Raji (cell line): ENCODE data around the gene QSOX1.

Source experiments
- POLR2A ChIP-seq: IDR thresholded peaks from 2 replicates; pipeline ENCODE4 v1.6.1; 2011; ENCODE audit warnings: low read depth, low read length, control low read depth; ENCODE audit not compliant: insufficient read depth

QSOX1 gene

GRCh38 chr1:180227861-180228647, 73.4 kb downstream of the QSOX1 start:
- TF ChIP-seq POLR2A = no peak

DNA sequence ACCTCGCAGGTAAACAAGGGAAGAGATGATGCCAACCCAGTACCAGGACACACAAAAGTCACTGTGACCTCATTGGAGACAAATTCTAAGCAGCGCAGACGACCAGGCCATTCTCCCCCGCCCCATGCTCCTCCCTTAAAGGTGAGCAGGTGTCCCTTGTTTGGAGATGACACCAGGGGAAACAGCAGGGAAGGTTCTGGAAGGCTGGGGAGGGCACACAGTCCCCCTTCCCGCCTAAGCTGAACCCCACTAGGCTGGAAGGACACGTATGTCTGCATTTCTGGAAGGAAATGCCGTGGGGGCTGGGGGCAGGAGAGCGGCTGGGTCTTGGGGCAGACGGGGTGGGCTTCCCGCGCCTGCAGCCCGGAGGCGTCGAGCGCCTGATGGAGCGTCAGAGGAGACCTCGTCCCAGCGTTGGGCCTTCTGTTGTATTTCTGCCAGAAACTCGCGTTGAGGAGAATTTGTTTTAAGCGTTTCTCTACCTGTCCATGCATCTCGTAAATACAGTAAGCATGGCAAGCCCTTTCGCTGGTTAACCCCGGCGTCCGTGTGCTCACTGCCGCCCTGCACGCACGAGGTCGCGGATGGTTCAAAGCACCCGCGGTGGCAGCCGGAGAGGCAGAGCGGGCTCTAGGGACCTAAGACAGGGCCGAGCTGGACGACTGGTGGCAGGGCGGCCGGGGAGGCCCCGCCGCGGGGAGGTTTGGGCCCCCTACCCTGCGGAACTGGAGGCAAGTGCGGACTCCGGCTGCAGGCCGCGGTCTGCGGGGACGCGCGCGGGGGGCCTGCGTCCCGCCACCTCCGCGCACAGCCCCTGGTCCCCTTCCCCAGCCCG, 74.2 kb downstream of the QSOX1 start:
- TF ChIP-seq POLR2A = no peak

DNA sequence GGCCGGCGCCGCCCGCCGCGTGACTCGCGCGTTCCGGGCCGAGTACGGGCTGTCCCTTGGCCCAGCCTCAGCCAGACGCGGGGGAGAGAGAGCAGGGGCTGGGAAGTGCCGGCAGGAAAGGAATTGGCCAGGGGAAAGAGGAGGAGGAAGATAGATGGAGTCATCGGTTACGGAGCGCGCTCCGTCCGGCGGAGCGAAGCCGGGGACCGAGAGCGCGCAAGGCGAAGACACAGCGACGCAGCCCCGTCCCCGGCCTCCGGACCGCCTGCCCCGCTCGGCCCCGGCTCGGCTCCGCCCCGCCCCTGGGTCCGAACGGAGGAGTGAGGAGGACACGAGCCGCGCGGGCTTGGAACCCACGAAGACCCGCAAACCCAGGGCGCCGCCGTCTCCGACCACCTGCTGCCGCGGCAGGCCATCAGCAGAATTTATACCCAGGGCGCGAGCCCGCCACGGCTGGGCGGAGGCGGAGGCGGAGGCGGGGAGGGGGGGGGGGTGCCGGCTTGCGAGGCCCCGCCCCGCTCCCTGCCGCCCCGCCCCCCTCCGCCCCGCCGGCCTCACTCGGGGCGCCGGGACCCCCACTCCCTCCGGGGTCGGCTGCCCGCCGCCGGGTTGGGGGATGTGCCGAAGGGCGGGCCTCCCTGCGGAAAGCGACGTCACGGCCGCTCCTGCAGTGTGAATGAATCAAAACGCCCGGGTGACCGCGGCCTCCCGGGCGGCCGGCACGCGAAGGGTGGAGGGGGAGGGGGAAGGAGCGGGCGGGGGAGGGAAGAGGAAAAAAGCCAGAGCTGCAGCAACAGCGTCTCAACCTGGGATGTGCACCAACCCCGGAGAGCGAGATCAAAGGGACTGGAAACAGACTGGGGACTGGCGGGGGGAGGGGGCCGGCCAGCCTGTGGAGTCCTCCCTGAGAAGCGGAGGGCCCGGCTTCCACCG, 75.1 kb downstream of the QSOX1 start, which contains the start of gene LHX4:
Gene LHX4, plus strand, starts transcription at position 782 of the 933 bp plus-strand sequence. CDS start 266 bp downstream, outside the sequence.
- no peak for TF ChIP-seq POLR2A

DNA sequence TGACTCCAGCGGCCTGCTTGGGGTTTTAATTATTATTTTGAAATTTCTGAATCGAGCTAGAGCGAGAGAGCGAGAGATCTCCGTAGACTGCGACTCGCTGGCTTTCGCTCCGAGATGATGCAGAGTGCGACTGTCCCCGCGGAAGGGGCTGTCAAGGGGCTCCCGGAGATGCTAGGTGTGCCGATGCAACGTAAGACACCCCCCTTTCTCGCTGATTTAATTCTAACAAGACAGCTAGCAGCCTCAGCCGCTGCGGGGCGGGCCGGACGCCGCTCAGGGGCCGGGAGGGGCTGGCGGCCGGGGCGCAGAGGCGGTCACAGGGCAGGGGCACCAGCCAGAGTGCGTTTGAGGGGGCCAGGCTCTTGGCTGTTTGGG, 75.7 kb downstream of the QSOX1 start:
- no peak for TF ChIP-seq POLR2A

- TF ChIP-seq POLR2A = no peak
Measured at GRCh38 chr1:180230791-180231505, 76.3 kb downstream of the QSOX1 start.

DNA sequence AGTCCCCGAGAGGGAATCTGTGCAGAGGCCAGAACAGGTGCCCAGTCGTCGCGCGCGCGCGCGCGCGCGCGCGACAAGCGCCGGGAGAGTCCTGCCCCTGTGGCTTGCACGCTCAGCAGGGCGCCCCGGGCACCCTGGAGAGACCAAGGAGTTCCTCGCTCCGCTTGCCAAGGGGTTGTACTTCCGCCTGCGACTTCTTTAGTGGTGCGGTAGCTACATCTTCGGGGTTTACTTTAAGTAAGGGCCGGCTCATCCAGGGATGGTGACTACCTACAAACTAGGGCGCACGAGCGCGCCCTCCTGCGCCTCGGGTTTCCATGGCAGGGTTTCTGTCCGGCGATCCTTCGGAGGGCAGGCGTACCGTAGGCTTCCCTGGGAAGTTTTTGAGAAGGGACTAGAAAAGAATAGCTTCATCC, 76.8 kb downstream of the QSOX1 start:
- no peak for TF ChIP-seq POLR2A

DNA sequence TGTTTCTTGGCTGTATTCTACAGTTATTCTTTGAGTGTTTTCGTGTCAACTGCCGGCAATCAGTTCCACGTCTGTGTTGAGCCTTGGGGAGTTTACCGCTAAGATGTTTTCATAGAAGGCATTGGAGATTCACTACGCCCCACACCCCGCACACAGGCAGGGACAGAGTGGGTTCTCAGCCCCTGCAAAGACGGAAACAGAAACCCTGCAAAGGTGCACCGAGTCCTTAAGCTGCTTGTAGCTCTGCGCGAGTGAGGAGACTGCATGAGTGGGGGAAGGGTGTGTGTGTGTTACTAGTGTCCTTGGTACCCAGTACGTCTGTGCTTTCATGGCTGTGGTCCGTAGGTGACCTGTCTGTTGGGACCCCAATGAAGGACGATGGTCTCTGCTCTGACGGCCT, 77.3 kb downstream of the QSOX1 start:
- TF ChIP-seq POLR2A = no peak

GRCh38 chr1:180232521-180233043, 77.9 kb downstream of the QSOX1 start:
- TF ChIP-seq POLR2A = no peak

DNA sequence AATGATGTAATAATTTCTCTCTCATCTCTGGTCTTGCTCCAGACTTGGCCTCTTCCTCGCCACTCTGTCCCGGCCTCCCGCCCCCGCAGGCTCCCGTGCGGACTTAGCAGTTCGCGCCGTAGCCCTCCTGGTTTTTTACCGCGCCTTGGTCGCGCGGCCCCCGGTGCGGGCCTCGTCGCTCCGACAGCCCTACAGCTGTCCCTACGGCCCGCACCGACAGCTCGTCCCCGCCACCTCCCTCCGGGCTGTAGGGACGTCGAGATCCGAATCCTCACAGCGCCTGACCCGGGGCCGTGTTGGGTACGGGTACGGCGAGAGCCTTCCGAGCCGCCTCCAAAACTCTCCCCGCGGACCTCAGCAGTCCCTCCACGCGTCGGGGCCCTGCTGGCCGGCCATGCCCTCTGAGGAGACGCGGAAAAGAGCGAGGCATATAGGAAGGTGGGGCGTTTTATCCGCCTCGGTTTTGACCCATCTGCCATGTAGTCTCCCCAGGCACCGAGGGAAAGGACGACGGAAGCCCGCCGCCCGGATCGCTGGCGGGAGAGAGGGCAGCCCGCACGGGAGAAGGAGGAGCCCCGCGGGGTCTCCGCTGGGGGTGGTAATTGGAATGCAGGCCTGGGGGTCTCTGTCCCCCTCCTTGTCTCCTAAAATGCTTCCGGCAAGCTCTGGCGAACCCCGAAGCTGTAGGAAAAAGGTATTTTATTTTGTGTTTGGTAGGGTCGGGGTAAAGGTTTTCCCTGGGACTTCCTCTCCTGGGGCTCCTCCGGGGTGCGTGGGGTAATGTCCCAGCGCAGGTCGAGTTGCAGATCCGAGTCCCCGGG, 78.7 kb downstream of the QSOX1 start:
- no peak for TF ChIP-seq POLR2A

- no peak for TF ChIP-seq POLR2A
Measured at GRCh38 chr1:180234369-180235076, 79.9 kb downstream of the QSOX1 start.

- TF ChIP-seq POLR2A = no peak
Measured at GRCh38 chr1:180235077-180235501, 80.4 kb downstream of the QSOX1 start.

- TF ChIP-seq POLR2A = no peak
Measured at GRCh38 chr1:180235502-180236239, 81.0 kb downstream of the QSOX1 start.
